ENCODE measurements around the gene EPO. TPM values are rescaled to one million over a fixed set of nuclear protein-coding genes. Genes with fewer than 3 reads are reported as not detected.
A peak's percentile ranks its signal among the peaks of the same experiment; 100 is the strongest.

Gene EPO
- total RNA-seq, 2 donors from 2014 or later, result 0.33 TPM; not detected in 1

DNA sequence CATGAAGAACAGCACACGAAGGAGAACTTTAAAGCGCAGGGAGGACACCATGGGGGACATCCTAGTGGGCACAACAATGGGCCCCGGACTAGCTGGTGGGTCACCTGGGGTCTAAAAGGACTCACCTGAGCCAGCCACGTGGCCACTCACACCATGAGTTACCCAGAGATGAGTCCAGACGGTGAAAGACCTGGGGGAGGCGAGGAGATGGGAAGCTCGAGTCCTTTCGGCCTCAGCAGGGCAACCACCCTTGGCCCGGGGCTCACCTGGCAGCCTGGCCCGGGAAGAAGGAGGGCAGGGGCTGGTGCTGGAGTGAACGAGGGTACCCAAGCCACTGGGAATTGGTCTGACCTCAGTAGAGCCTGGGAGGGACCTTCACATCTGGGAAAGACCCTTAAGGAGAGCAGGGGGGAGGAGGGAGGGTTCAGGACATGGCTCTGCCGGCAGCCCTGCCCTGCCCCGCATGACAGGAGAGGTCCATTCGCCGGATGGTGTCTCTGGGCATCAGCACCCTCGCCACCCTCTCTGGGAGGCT, 31.9 kb upstream of the EPO start:
- H3K9me3 Mint-ChIP-seq, result no peaks in the 10 kb centered on the region
- no peak overlapping the region for H3K27ac Mint-ChIP-seq
- Histone ChIP-seq H3K4me3 (ENCODE audit: low read length) (no peak overlapping the region), H3K9ac (ENCODE audit: extremely low read depth, low read length, poor library complexity, severe bottlenecking) (no peak overlapping the region), H3K27me3 (ENCODE audit: control insufficient read depth, insufficient read depth, low read length, poor library complexity, severe bottlenecking) (no peaks in the 10 kb centered on the region), H3K4me1 (ENCODE audit: control insufficient read depth, insufficient read depth, low read length) (peaks cover 12% of the 10 kb centered on the region), H3K27ac (ENCODE audit: low read depth, low read length) (no peak overlapping the region), H3K9me3 (ENCODE audit: control insufficient read depth, low read length) (no peaks in the 10 kb centered on the region), H3K36me3 (ENCODE audit: control insufficient read depth, insufficient read depth, low read length) (peaks cover 42% of the 10 kb centered on the region)
- no peak for DNase-seq
- no peaks in the 10 kb centered on the region for H3K27me3 Mint-ChIP-seq (ENCODE audit: insufficient read depth)
- TF ChIP-seq, protein P1, sequence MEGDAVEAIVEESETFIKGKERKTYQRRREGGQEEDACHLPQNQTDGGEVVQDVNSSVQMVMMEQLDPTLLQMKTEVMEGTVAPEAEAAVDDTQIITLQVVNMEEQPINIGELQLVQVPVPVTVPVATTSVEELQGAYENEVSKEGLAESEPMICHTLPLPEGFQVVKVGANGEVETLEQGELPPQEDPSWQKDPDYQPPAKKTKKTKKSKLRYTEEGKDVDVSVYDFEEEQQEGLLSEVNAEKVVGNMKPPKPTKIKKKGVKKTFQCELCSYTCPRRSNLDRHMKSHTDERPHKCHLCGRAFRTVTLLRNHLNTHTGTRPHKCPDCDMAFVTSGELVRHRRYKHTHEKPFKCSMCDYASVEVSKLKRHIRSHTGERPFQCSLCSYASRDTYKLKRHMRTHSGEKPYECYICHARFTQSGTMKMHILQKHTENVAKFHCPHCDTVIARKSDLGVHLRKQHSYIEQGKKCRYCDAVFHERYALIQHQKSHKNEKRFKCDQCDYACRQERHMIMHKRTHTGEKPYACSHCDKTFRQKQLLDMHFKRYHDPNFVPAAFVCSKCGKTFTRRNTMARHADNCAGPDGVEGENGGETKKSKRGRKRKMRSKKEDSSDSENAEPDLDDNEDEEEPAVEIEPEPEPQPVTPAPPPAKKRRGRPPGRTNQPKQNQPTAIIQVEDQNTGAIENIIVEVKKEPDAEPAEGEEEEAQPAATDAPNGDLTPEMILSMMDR (conservative IDR thresholded peaks at IDR 0.05), result no peak
- H3K4me3 Mint-ChIP-seq, result no peak overlapping the region
- H3K4me1 Mint-ChIP-seq, result peaks cover 19% of the 10 kb centered on the region
- H3K36me3 Mint-ChIP-seq (ENCODE audit: low read depth), result peaks cover 34% of the 10 kb centered on the region
- WGBS, 2 experiments (ENCODE audit: insufficient coverage in 1 of 2, insufficient read length in 1 of 2), result 96% methylated on average over 4 to 16 of the region's 16 CpGs

DNA sequence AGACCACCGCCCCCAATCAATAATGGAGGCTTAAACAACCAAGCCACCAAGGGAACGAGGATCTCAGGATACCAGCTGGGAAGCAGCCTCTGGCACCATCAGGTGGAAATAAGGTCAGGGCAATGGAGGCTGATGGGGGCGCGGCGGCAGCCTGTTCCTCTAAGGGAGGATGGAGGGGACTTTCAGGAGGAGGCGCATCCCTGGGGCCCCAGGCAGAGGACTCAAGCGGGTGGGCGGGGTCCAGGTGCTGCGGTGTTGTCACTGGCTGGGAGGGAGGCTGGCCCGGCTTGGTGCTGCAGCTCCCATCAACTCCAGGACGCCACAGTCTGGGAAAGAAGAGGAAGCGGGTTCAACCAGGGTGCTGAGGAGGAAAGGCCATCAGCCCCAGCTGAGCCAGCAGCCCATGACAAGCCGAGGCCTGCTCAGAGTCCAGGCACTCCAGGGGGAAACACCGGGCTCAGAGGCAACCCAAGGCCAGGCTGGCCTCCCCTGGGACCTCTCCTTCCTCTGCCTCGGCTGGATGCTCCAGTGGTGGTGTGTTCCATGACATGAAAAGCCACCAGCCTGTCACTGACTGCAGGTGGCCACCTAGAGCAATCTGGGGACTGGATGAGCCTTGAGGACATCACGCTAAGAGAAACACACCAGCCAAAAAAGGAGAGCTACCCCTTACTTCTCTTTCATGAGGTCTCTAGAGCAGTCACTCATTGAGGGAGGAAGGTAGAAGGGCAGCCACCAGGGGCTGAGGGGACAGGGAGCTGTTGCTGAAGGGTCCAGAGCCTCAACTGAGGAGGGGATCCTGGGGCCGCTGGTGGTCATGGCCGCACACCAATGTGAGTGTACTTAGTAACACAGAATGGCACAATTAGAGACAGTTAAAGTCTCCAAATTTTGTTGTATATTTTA, 30.8 kb upstream of the EPO start:
- Histone ChIP-seq H3K4me1 (ENCODE audit: control insufficient read depth, insufficient read depth, low read length) (peaks cover 12% of the 10 kb centered on the region), H3K36me3 (ENCODE audit: control insufficient read depth, insufficient read depth, low read length) (peaks cover 42% of the 10 kb centered on the region), H3K9me3 (ENCODE audit: control insufficient read depth, low read length) (no peaks in the 10 kb centered on the region), H3K4me3 (ENCODE audit: low read length) (no peak overlapping the region), H3K27me3 (ENCODE audit: control insufficient read depth, insufficient read depth, low read length, poor library complexity, severe bottlenecking) (no peaks in the 10 kb centered on the region), H3K27ac (ENCODE audit: low read depth, low read length) (no peak overlapping the region), H3K9ac (ENCODE audit: extremely low read depth, low read length, poor library complexity, severe bottlenecking) (no peak overlapping the region)
- H3K27me3 Mint-ChIP-seq (ENCODE audit: insufficient read depth), result no peaks in the 10 kb centered on the region
- no peak overlapping the region for H3K4me3 Mint-ChIP-seq
- H3K9me3 Mint-ChIP-seq, result no peaks in the 10 kb centered on the region
- H3K4me1 Mint-ChIP-seq, result peaks cover 19% of the 10 kb centered on the region
- no peak overlapping the region for H3K27ac Mint-ChIP-seq
- 94 to 98% methylated on average over 8 to 18 of the region's 18 CpGs for WGBS, 2 experiments (ENCODE audit: insufficient coverage in 1 of 2, insufficient read length in 1 of 2)
- no peak for DNase-seq
- H3K36me3 Mint-ChIP-seq (ENCODE audit: low read depth), result peaks cover 33% of the 10 kb centered on the region
- TF ChIP-seq, protein P1 (conservative IDR thresholded peaks at IDR 0.05), result peak; percentile 32

DNA sequence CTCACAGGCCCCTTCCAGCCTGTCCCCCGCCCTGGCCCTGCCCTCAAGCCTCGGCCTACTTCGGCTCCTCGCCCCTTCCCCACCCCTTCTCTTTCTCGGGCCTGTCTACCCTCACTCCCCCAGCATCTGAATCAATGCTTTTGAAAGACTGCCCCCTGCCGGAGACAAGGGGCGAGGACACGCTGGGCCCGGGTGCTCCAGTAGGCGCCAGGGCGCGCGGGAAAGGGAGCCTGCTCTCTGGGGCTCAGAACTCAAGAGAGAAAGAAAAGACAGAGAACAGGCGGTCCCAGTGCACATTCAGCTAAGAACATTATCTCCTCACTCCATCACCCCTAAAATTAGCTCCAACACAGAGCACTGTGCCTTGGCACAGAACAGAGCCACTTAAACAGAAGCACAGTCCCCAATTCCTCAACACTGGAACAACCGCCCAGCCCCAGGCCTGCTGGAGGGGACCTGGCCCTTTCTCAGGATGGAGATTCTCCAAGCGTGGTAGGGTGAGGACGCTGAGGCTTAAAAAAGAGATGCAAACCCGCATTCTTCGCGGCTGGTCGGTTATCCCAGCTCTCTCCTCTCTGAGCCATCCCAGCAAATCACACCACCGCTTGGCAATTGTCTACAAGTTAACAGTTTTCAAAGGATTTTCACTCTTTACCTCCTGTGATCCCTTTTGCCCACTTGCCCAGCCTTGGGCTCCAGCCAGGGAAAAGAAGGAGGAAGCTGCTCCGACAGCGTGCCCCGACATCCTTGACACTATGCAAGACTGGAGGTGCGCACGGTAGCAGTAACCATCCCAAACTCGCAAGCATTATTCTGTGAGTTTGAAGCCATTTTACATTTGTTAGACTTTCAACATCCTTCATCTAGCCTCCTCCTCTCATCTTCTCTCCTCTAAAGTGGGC, 28.3 kb upstream of the EPO start:
- TF ChIP-seq, protein P1 (conservative IDR thresholded peaks at IDR 0.05), result peak; percentile 97
- H3K27ac Mint-ChIP-seq, result peak overlapping the region; percentile 90
- Histone ChIP-seq H3K36me3 (ENCODE audit: control insufficient read depth, insufficient read depth, low read length) (peaks cover 25% of the 10 kb centered on the region), H3K4me1 (ENCODE audit: control insufficient read depth, insufficient read depth, low read length) (peaks cover 12% of the 10 kb centered on the region), H3K27ac (ENCODE audit: low read depth, low read length) (no peak overlapping the region), H3K9me3 (ENCODE audit: control insufficient read depth, low read length) (no peaks in the 10 kb centered on the region), H3K9ac (ENCODE audit: extremely low read depth, low read length, poor library complexity, severe bottlenecking) (no peak overlapping the region), H3K4me3 (ENCODE audit: low read length) (peak overlapping the region; percentile 94), H3K27me3 (ENCODE audit: control insufficient read depth, insufficient read depth, low read length, poor library complexity, severe bottlenecking) (no peaks in the 10 kb centered on the region)
- H3K27me3 Mint-ChIP-seq (ENCODE audit: insufficient read depth), result peaks cover 8% of the 10 kb centered on the region
- peaks cover 19% of the 10 kb centered on the region for H3K4me1 Mint-ChIP-seq
- H3K9me3 Mint-ChIP-seq, result no peaks in the 10 kb centered on the region
- H3K36me3 Mint-ChIP-seq (ENCODE audit: low read depth), result peaks cover 22% of the 10 kb centered on the region
- peak overlapping the region; percentile 92 for H3K4me3 Mint-ChIP-seq
- DNase-seq, result peak; percentile 96
- WGBS, 2 experiments (ENCODE audit: insufficient coverage in 1 of 2, insufficient read length in 1 of 2), result 28 to 47% methylated on average over 9 to 28 of the region's 28 CpGs

Data from endodermal cell (in vitro differentiated cells).